Thoracic aorta endothelial cell (primary cell): ENCODE results near the gene MTURN. TPM values are rescaled to one million over a fixed set of nuclear protein-coding genes. Genes with fewer than 3 reads are reported as not detected.

Experiments
- small RNA-seq: library from RNA; depleted of rRNA; stranded (forward); fragments of <200 nt; gene quantifications from one replicate; pipeline ENCODE3, GENCODE V24; 2012
- total RNA-seq: library from RNA; depleted of rRNA; stranded (reverse); fragments of >200 nt; gene quantifications from 2 replicates; pipeline ENCODE4 v1.2.3, GENCODE V29; 2012

The MTURN gene
- 6.2 and 9.2 TPM in 2 replicates for total RNA-seq

DNA sequence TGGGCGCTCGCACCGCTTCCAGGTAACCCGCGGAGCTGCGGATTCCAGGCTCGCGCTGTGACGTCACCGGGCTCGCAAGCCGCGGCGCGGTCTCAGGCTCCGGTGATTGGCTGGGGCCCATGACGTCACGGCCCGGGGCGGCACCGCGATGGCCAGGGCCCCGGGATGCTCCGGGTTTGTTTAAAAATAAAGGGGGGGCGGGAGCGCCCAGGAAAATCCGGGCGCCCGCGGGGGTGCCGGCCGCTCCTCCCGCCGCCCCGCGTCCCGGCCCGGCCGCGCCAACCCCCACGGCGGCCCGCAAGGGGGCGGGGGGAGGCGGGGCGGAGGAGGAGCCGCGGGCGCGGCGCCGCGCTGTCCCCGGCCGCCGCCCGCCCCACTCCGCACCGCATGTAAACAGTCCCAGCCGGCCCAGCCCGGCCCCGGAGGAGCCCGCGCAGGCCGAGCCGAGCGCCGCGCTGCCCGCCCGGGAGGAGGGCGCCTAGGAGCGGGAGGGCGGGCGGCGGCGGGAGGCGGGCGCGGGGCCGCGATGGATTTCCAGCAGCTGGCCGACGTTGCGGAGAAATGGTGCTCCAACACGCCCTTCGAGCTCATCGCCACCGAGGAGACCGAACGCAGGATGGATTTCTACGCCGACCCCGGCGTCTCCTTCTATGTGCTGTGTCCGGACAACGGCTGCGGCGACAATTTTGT lies at the start of gene MTURN:
Gene MTURN (plus strand): TSS at position 376 of the 690 bp plus-strand sequence. CDS start 151 bp downstream, at position 527.

Small RNA genes within 50 kb of the gene (small RNA-seq; reads per million reads assigned to genes)
- gene RPS27P16 = not detected

Other genes with a start within 250 kb of the MTURN start
- 46.1 and 107 TPM in 2 replicates for gene SCRN1, start 145.2 kb upstream of the MTURN start, total RNA-seq
- gene FKBP14, start 108.3 kb upstream of the MTURN start, total RNA-seq = 28.0 and 42.0 TPM in 2 replicates
- 22.7 and 26.7 TPM in 2 replicates for gene PLEKHA8, start 106.6 kb upstream of the MTURN start, total RNA-seq
- 6.6 and 8.8 TPM in 2 replicates for gene ZNRF2, start 149.6 kb downstream of the MTURN start, total RNA-seq